Upper lobe of left lung (tissue), 6 donors: ENCODE measurements around the gene SATB2. TPM values are rescaled to one million over a fixed set of nuclear protein-coding genes. Genes with fewer than 3 reads are reported as not detected.

ENCODE experiments used
- ATAC-seq, 2 donors: fragments of 200-7000 bp; cut with Tn5 transposase; one replicate each; pipeline ENCODE4 v1.9.1; 2022; ENCODE audit warnings: mild to moderate bottlenecking in 2 of 2, moderate library complexity in 2 of 2; ENCODE audit not compliant: low FRiP score in 2 of 2
- DNase-seq, 2 donors: peaks; one replicate each; pipeline ENCODE4 v3.0.0-alpha.2; 2019 to 2020
- H3K27ac ChIP-seq, 4 donors: fragments of 200-600 bp; sonication (generic); one replicate each; pipeline ENCODE4 v1.5.1; 2016 to 2019
- H3K27me3 ChIP-seq, 4 donors: fragments of 200-600 bp; sonication (generic); one replicate each; pipeline ENCODE4 v1.5.1; 2017 to 2019
- H3K36me3 ChIP-seq, 4 donors: fragments of 200-600 bp; sonication (generic); one replicate each; pipeline ENCODE4 v1.5.1; 2016 to 2019
- H3K4me1 ChIP-seq, 4 donors: fragments of 200-600 bp; sonication (generic); one replicate each; pipeline ENCODE4 v1.5.1; 2018 to 2019
- H3K4me3 ChIP-seq, 4 donors: fragments of 200-600 bp; sonication (generic); one replicate each; pipeline ENCODE4 v1.5.1; 2017 to 2019; ENCODE audit warnings: mild to moderate bottlenecking in 2 of 4, moderate library complexity in 1 of 4
- H3K9me3 ChIP-seq, 4 donors: fragments of 200-600 bp; sonication (generic); one replicate each; pipeline ENCODE4 v1.5.1; 2018 to 2019
- CTCF ChIP-seq, 6 experiments: fragments of 450-650 bp in 4 of 6; fragments of 200-600 bp in 2 of 6; sonication (generic) in 2 of 6; IDR thresholded peaks; one replicate each; pipeline ENCODE4 v1.5.1; 2016 to 2019; ENCODE audit warnings: antibody characterized with exemption in 6 of 6
- EP300 ChIP-seq, 4 donors: sonication (generic); formaldehyde crosslinking; IDR thresholded peaks; one replicate each; pipeline ENCODE4 v1.5.1; 2017; ENCODE audit warnings: antibody characterized with exemption in 4 of 4, control low read depth in 2 of 4
- POLR2A ChIP-seq, 4 donors: fragments of 450-650 bp; IDR thresholded peaks; one replicate each; pipeline ENCODE4 v1.5.1; 2016 to 2017; ENCODE audit warnings: antibody characterized with exemption in 4 of 4, mild to moderate bottlenecking in 2 of 4
- POLR2AphosphoS5 ChIP-seq, 2 donors: sonication (generic); formaldehyde crosslinking; IDR thresholded peaks; one replicate each; pipeline ENCODE4 v1.5.1; 2017; ENCODE audit warnings: antibody characterized with exemption in 2 of 2
- WGBS, 2 donors: methylation state at CpG; one replicate each; pipeline ENCODE4 v1.1.5; 2017 to 2018; 5-methylcytosine and 5-hydroxymethylcytosine counted together
- total RNA-seq, 6 donors: library from RNA; depleted of rRNA in 4 of 6; stranded (reverse); fragments of >200 nt in 4 of 6; gene quantifications; one replicate each; pipeline versions ENCODE4 v1.1.0 to v1.2.1, GENCODE V29; 2016 to 2021
- donor health status: DM: no; HTN: no; CAD: no; lungs with moderate emphysema.
- donor health status: DM: no; HTN: yes; CAD: no; lungs with severe emphysema.

Gene SATB2
- total RNA-seq, 6 donors from 2014 or later = 1.7 to 9.4 (median 3.1) TPM

GRCh38 chr2:199460846-199461710 is 3.3 kb upstream of the SATB2 start:
- Histone ChIP-seq H3K27ac (no peak overlapping the region), H3K4me3 (no peak overlapping the region), H3K36me3 (no peaks in the 10 kb centered on the region), H3K4me1 (peaks cover 50 to 64% (median 57%) of the 10 kb centered on the region in 4 donors), H3K9me3 (peaks cover 0 to 9% (median 0%) of the 10 kb centered on the region in 4 donors), H3K27me3 (peaks cover 7 to 72% (median 52%) of the 10 kb centered on the region in 4 donors)
- 17 to 19% methylated on average over 13 of the region's 13 CpGs for WGBS, 2 donors
- ATAC-seq = no peak
- DNase-seq = no peak
- no peak for TF ChIP-seq POLR2A (IDR thresholded peaks at IDR 0.05)
- no peak for TF ChIP-seq EP300 (IDR thresholded peaks at IDR 0.05)
- TF ChIP-seq CTCF (IDR thresholded peaks at IDR 0.05) = no peak
- TF ChIP-seq POLR2AphosphoS5 (IDR thresholded peaks at IDR 0.05) = no peak

- no peak for DNase-seq
Measured at GRCh38 chr2:199460101-199460671, 2.4 kb upstream of the SATB2 start.

GRCh38 chr2:199459286-199460100 is 1.8 kb upstream of the SATB2 start:
- Histone ChIP-seq H3K27me3 (peaks cover 7 to 72% (median 55%) of the 10 kb centered on the region in 4 donors), H3K4me1 (peaks cover 59 to 71% (median 64%) of the 10 kb centered on the region in 4 donors), H3K9me3 (peaks cover 0 to 9% (median 0%) of the 10 kb centered on the region in 4 donors), H3K4me3 (peak overlapping the region; percentile 67 to 99 (median 94)), H3K27ac (peak overlapping the region; percentile 47 to 75 (median 70)), H3K36me3 (no peaks in the 10 kb centered on the region)
- peak; percentile 71 to 75 for DNase-seq
- ATAC-seq = peak; percentile 86 to 88
- TF ChIP-seq CTCF (IDR thresholded peaks at IDR 0.05) (peak in 2 of 6 experiments; percentile 19 to 31), EP300 (IDR thresholded peaks at IDR 0.05) (no peak), POLR2A (IDR thresholded peaks at IDR 0.05) (peak in 1 of 4 donors; percentile 15), POLR2AphosphoS5 (IDR thresholded peaks at IDR 0.05) (peak; percentile 49 to 85)
- 0 to 1% methylated on average over 4 to 23 of the region's 70 CpGs for WGBS, 2 donors

More at GRCh38 chr2:199460101-199460671, 2.4 kb upstream of the SATB2 start:
- 9 to 14% methylated on average over 14 of the region's 14 CpGs for WGBS, 2 donors
- peaks cover 0 to 9% (median 0%) of the 10 kb centered on the region in 4 donors for H3K9me3 ChIP-seq
- no peak for TF ChIP-seq CTCF (IDR thresholded peaks at IDR 0.05)
- no peak for TF ChIP-seq POLR2A (IDR thresholded peaks at IDR 0.05)
- no peak for TF ChIP-seq POLR2AphosphoS5 (IDR thresholded peaks at IDR 0.05)
- TF ChIP-seq EP300 (IDR thresholded peaks at IDR 0.05) = no peak
- H3K4me3 ChIP-seq = peak overlapping the region; percentile 67 to 99 (median 94)
- no peaks in the 10 kb centered on the region for H3K36me3 ChIP-seq
- peaks cover 59 to 73% (median 65%) of the 10 kb centered on the region in 4 donors for H3K4me1 ChIP-seq
- H3K27ac ChIP-seq = no peak overlapping the region
- no peak for ATAC-seq
- H3K27me3 ChIP-seq = peaks cover 7 to 72% (median 57%) of the 10 kb centered on the region in 4 donors

GRCh38 chr2:199458806-199459285 is 1.1 kb upstream of the SATB2 start:
- Histone ChIP-seq H3K4me1 (peaks cover 53 to 65% (median 57%) of the 10 kb centered on the region in 4 donors), H3K36me3 (no peaks in the 10 kb centered on the region), H3K27me3 (peaks cover 4 to 71% (median 48%) of the 10 kb centered on the region in 4 donors), H3K9me3 (peaks cover 0 to 9% (median 0%) of the 10 kb centered on the region in 4 donors), H3K27ac (peak overlapping the region; percentile 47 to 75 (median 70)), H3K4me3 (peak overlapping the region; percentile 67 to 99 (median 94))
- TF ChIP-seq CTCF (IDR thresholded peaks at IDR 0.05) (no peak), POLR2AphosphoS5 (IDR thresholded peaks at IDR 0.05) (no peak), POLR2A (IDR thresholded peaks at IDR 0.05) (no peak)
- DNase-seq (peak in 1 of 2 donors; percentile 93), ATAC-seq (peak; percentile 31 to 60)
- no CpG with 5 or more reads among the region's 56 CpGs for WGBS, 2 donors
